Muscle layer of colon (tissue), 2 donors: ENCODE results near the gene FASTKD3.
"Not testable (repeated sequence)": the region's sequence is repeated elsewhere in the genome, so short reads cannot be mapped to it uniquely, and the experiment has no call there.

ENCODE experiments used
- H3K27ac ChIP-seq: one replicate; pipeline ENCODE4 v1.7.0; 2013; ENCODE audit warnings: low read depth, mild to moderate bottlenecking, low read length, moderate library complexity
- H3K27me3 ChIP-seq, 2 donors: one replicate each; pipeline ENCODE4 v1.7.0; 2013; ENCODE audit warnings: low read length in 2 of 2, mild to moderate bottlenecking in 2 of 2; ENCODE audit not compliant: insufficient read depth in 2 of 2, control insufficient read depth in 1 of 2
- H3K36me3 ChIP-seq: one replicate; pipeline ENCODE4 v1.7.0; 2013; ENCODE audit warnings: mild to moderate bottlenecking, low read length; ENCODE audit not compliant: insufficient read depth
- H3K4me1 ChIP-seq: one replicate; pipeline ENCODE4 v1.7.0; 2013; ENCODE audit warnings: mild to moderate bottlenecking, low read length; ENCODE audit not compliant: insufficient read depth
- H3K4me3 ChIP-seq, 2 donors: one replicate each; pipeline ENCODE4 v1.7.0; 2013; ENCODE audit warnings: low read length in 2 of 2, low read depth in 1 of 2, mild to moderate bottlenecking in 1 of 2, moderate library complexity in 1 of 2
- H3K9ac ChIP-seq: one replicate; pipeline ENCODE4 v1.7.0; 2013; ENCODE audit warnings: low read length
- H3K9me3 ChIP-seq: one replicate; pipeline ENCODE4 v1.7.0; 2013; ENCODE audit warnings: mild to moderate bottlenecking, low read length
- donor health status: abdominal sarcoma.
- donor health status: Adenocarcinoma of cecum.

FASTKD3 gene

GRCh38 chr5:7868773-7869473 lies at the start of gene FASTKD3, which contains the start of gene MTRR:
Gene FASTKD3 (minus strand): TSS chr5:7869031. CDS start chr5:7868083, 948 bp downstream.
Gene MTRR (plus strand): TSS chr5:7869148. CDS start chr5:7870795, 1,647 bp downstream.
- peaks cover 19% of the 10 kb centered on the region for H3K4me1 ChIP-seq
- H3K9ac ChIP-seq, result peak within 1 kb of the TSS; percentile 40
- peak within 1 kb of the TSS; percentile 79 for H3K27ac ChIP-seq
- peaks cover 9% of the 10 kb centered on the region for H3K36me3 ChIP-seq
- no peaks in the 10 kb centered on the region for H3K9me3 ChIP-seq
- peak within 1 kb of the TSS; percentile 76 to 81 for H3K4me3 ChIP-seq
- no peaks in the 10 kb centered on the region for H3K27me3 ChIP-seq

- Histone ChIP-seq H3K27ac (no peak overlapping the region), H3K9ac (no peak overlapping the region), H3K27me3 (no peaks in the 10 kb centered on the region), H3K4me1 (no peaks in the 10 kb centered on the region), H3K9me3 (no peaks in the 10 kb centered on the region), H3K4me3 (no peak overlapping the region), H3K36me3 (no peaks in the 10 kb centered on the region)
These were observed 48.6 kb upstream of the FASTKD3 start for GRCh38 chr5:7917130-7918123.

- Histone ChIP-seq H3K9ac (no peak overlapping the region), H3K9me3 (no peaks in the 10 kb centered on the region), H3K27ac (no peak overlapping the region), H3K27me3 (no peaks in the 10 kb centered on the region), H3K4me1 (no peaks in the 10 kb centered on the region), H3K4me3 (no peak overlapping the region), H3K36me3 (no peaks in the 10 kb centered on the region)
These were observed 47.5 kb upstream of the FASTKD3 start for GRCh38 chr5:7916171-7916804.

- not testable (repeated sequence) for H3K9me3 ChIP-seq, H3K9ac ChIP-seq, H3K4me3 ChIP-seq, H3K36me3 ChIP-seq, H3K27me3 ChIP-seq, H3K27ac ChIP-seq, H3K4me1 ChIP-seq
These were observed 42.6 kb upstream of the FASTKD3 start for GRCh38 chr5:7911429-7911771.

GRCh38 chr5:7910738-7911428 lies 42.1 kb upstream of the FASTKD3 start:
- Histone ChIP-seq H3K9me3 (no peaks in the 10 kb centered on the region), H3K36me3 (no peaks in the 10 kb centered on the region), H3K4me1 (no peaks in the 10 kb centered on the region), H3K9ac (no peak overlapping the region), H3K27me3 (no peaks in the 10 kb centered on the region), H3K27ac (no peak overlapping the region), H3K4me3 (no peak overlapping the region)

GRCh38 chr5:7908317-7908716 lies 39.5 kb upstream of the FASTKD3 start:
- Histone ChIP-seq H3K36me3 (no peaks in the 10 kb centered on the region), H3K27ac (no peak overlapping the region), H3K27me3 (no peaks in the 10 kb centered on the region), H3K9ac (no peak overlapping the region), H3K9me3 (no peaks in the 10 kb centered on the region), H3K4me1 (peaks cover 7% of the 10 kb centered on the region), H3K4me3 (no peak overlapping the region)

GRCh38 chr5:7907612-7908011 lies 38.8 kb upstream of the FASTKD3 start:
- peaks cover 8% of the 10 kb centered on the region for H3K4me1 ChIP-seq
- H3K9me3 ChIP-seq, result no peaks in the 10 kb centered on the region
- H3K9ac ChIP-seq, result no peak overlapping the region
- no peaks in the 10 kb centered on the region for H3K27me3 ChIP-seq
- H3K27ac ChIP-seq, result no peak overlapping the region
- H3K4me3 ChIP-seq, result no peak overlapping the region
- no peaks in the 10 kb centered on the region for H3K36me3 ChIP-seq

- no peaks in the 10 kb centered on the region for H3K9me3 ChIP-seq
- H3K27me3 ChIP-seq, result no peaks in the 10 kb centered on the region
- peaks cover 8% of the 10 kb centered on the region for H3K4me1 ChIP-seq
- peaks cover 29% of the 10 kb centered on the region for H3K36me3 ChIP-seq
- H3K9ac ChIP-seq, result no peak overlapping the region
- no peak overlapping the region for H3K4me3 ChIP-seq
- no peak overlapping the region for H3K27ac ChIP-seq
These were observed 35.3 kb upstream of the FASTKD3 start for GRCh38 chr5:7904170-7904569.

GRCh38 chr5:7902666-7903625 lies 34.1 kb upstream of the FASTKD3 start:
- Histone ChIP-seq H3K9ac (no peak overlapping the region), H3K4me1 (peaks cover 8% of the 10 kb centered on the region), H3K36me3 (peaks cover 41% of the 10 kb centered on the region), H3K27ac (no peak overlapping the region), H3K9me3 (no peaks in the 10 kb centered on the region), H3K27me3 (no peaks in the 10 kb centered on the region), H3K4me3 (no peak overlapping the region)

- Histone ChIP-seq H3K4me1 (peaks cover 8% of the 10 kb centered on the region), H3K27ac (no peak overlapping the region), H3K27me3 (no peaks in the 10 kb centered on the region), H3K9ac (no peak overlapping the region), H3K4me3 (no peak overlapping the region), H3K9me3 (no peaks in the 10 kb centered on the region), H3K36me3 (peaks cover 47% of the 10 kb centered on the region)
These were observed 33.4 kb upstream of the FASTKD3 start for GRCh38 chr5:7902201-7902600.
